Activated T-cell treated with anti-CD3 and anti-CD28 coated beads, Interleukin-2, amount 50 U/mL, for 24 hours (primary cell): Measurements from ENCODE around the gene UBE2E2.

Source experiments
- DNase-seq: peaks from one replicate; pipeline ENCODE4 v3.0.0-alpha.2; 2020
- H3K27ac Mint-ChIP-seq: 2 replicates; pipeline ENCODE4 v1.8.0; 2020; ENCODE audit warnings: mild to moderate bottlenecking, mixed read lengths
- H3K27me3 Mint-ChIP-seq: 2 replicates; pipeline ENCODE4 v1.8.0; 2020; ENCODE audit warnings: mixed read lengths
- H3K36me3 Mint-ChIP-seq: 2 replicates; pipeline ENCODE4 v1.8.0; 2020; ENCODE audit warnings: low read depth, mixed read lengths
- H3K4me1 Mint-ChIP-seq: 2 replicates; pipeline ENCODE4 v1.8.0; 2020; ENCODE audit warnings: low read depth, mixed read lengths
- H3K4me3 Mint-ChIP-seq: 2 replicates; pipeline ENCODE4 v1.8.0; 2020; ENCODE audit warnings: mild to moderate bottlenecking, moderate library complexity, mixed read lengths
- H3K9me3 Mint-ChIP-seq: 2 replicates; pipeline ENCODE4 v1.8.0; 2020; ENCODE audit warnings: mixed read lengths

Gene UBE2E2

GRCh38 chr3:23576379-23576959, 373.3 kb downstream of the UBE2E2 start:
- no peaks in the 10 kb centered on the region for H3K9me3 Mint-ChIP-seq
- H3K27ac Mint-ChIP-seq, result no peak overlapping the region
- no peaks in the 10 kb centered on the region for H3K27me3 Mint-ChIP-seq
- no peaks in the 10 kb centered on the region for H3K4me1 Mint-ChIP-seq
- DNase-seq, result no peak
- no peak overlapping the region for H3K4me3 Mint-ChIP-seq
- H3K36me3 Mint-ChIP-seq, result no peaks in the 10 kb centered on the region

DNA sequence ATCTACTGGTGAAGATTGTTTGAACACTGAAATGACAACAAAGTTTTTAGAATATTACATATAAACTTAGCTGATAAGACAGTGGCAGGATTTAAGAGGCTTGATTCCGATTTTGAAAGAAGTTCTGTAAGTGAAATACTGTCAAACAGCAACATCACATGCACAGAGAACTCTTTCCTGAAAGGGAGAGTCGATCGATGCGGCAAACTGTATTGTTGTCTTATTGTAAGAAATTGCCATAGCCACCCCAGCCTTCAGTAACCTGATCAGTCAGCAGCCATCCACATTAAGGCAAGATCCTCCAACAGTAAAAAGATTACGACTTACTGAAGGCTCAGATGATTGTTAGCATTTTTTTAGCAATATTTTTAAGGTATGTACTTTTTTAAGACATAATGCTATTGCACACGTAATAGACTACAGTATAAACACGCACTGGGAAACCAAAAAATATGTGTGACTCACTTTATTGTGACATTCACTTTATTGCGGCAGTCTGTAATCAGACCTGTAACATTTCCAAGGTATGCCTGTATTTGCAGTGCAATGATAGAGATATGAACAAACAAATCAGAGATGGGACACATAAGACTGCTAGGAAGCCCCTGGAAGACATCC, 377.1 kb downstream of the UBE2E2 start:
- peaks cover 4% of the 10 kb centered on the region for H3K9me3 Mint-ChIP-seq
- no peaks in the 10 kb centered on the region for H3K27me3 Mint-ChIP-seq
- no peak overlapping the region for H3K4me3 Mint-ChIP-seq
- DNase-seq, result no peak
- H3K4me1 Mint-ChIP-seq, result no peaks in the 10 kb centered on the region
- H3K27ac Mint-ChIP-seq, result no peak overlapping the region
- H3K36me3 Mint-ChIP-seq, result no peaks in the 10 kb centered on the region

- no peak overlapping the region for H3K4me3 Mint-ChIP-seq
Measured at GRCh38 chr3:23583980-23584740, 381.0 kb downstream of the UBE2E2 start.

DNA sequence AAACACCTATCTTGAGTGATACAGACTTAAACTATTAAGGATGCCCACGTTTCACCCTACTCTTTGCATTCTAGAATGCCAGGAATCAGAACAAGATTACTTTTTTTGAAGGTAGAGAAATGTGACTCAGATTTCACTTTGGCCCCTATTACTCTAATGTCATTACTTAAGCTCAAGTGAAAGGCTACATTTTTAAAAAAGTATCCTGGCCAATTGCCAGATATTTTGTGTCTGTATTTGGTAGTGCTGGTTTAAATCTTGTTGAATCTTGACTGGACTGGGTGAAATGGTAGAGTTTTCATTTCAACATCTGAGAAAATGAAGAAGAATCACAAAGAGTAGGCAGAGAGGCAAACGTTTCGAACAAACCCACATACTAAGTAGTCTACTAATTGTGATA, 384.4 kb downstream of the UBE2E2 start:
- no peaks in the 10 kb centered on the region for H3K36me3 Mint-ChIP-seq
- DNase-seq, result no peak

More at GRCh38 chr3:23583980-23584740, 381.0 kb downstream of the UBE2E2 start:
- peaks cover 4% of the 10 kb centered on the region for H3K9me3 Mint-ChIP-seq
- no peaks in the 10 kb centered on the region for H3K27me3 Mint-ChIP-seq
- H3K36me3 Mint-ChIP-seq, result no peaks in the 10 kb centered on the region
- no peaks in the 10 kb centered on the region for H3K4me1 Mint-ChIP-seq
- no peak for DNase-seq
- no peak overlapping the region for H3K27ac Mint-ChIP-seq

DNA sequence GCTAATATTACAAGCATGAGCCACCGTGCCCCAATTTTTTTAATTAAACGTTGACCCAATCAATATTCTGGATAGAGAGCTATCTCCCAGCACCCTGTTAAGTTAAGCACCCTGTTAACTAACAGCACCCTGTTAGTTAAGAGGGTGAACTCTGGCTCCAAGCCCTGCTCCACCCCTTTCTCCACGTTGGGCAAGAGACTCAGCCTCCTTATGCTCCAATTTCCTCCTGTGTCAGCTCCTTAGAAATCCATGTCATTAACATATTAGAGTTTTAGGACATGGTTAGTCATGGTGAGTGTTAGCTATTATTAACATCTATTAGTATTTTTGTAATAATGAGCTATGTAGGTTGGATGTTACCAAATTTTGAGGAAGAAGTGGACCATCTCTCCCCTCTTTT, 385.4 kb downstream of the UBE2E2 start:
- H3K27ac Mint-ChIP-seq, result no peak overlapping the region
- no peaks in the 10 kb centered on the region for H3K27me3 Mint-ChIP-seq
- H3K9me3 Mint-ChIP-seq, result peaks cover 4% of the 10 kb centered on the region

More for the DNA sequence above, 384.4 kb downstream of the UBE2E2 start:
- Mint-ChIP-seq H3K4me1 (no peaks in the 10 kb centered on the region), H3K4me3 (no peak overlapping the region), H3K9me3 (peaks cover 4% of the 10 kb centered on the region), H3K27me3 (no peaks in the 10 kb centered on the region), H3K27ac (no peak overlapping the region)

GRCh38 chr3:23589602-23590001, 386.5 kb downstream of the UBE2E2 start:
- Mint-ChIP-seq H3K4me3 (no peak overlapping the region), H3K36me3 (no peaks in the 10 kb centered on the region), H3K9me3 (no peaks in the 10 kb centered on the region), H3K27me3 (no peaks in the 10 kb centered on the region), H3K27ac (no peak overlapping the region), H3K4me1 (no peaks in the 10 kb centered on the region)
- DNase-seq, result no peak

More for the DNA sequence above, 385.4 kb downstream of the UBE2E2 start:
- no peak for DNase-seq
- H3K4me1 Mint-ChIP-seq, result no peaks in the 10 kb centered on the region
- no peaks in the 10 kb centered on the region for H3K36me3 Mint-ChIP-seq
- no peak overlapping the region for H3K4me3 Mint-ChIP-seq

DNA sequence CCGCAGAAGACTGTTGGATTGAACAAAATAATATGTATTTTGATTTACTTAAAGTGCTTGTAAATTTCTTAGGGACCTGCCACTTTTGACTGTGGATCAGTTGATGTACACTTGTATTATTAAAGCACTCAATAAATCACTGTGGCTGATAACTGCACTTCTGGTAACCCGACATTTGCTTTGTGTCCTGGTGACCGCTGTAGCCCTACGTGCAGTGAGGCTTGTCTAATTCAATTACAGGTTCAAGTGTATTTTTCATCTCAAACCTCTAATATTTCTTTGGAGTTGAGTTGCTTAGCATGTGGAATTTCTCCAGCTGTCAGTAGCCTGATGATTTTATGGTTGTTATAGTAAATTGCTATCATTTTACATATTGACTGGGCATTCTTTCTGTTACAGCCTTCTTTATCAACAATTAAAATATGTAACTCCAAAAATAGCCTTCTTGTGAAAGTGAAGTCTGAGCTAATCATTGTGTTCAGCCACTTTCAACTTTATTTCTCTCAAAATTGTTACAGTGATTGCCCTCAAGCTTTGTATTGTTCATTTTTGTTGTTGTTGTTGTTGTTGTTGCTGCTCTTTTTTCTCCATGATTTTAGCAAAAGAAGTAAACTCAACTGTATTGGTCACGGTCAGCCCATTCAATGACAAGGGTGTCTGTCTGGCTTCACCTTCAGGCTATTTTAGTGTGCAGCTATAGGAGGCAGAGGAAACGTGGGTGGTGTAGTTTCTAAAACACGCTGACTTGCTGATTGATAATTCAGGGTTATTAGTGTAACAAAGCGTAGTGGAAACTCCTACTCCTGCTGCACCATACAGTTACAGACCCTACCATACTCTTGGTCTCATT, 387.5 kb downstream of the UBE2E2 start:
- Mint-ChIP-seq H3K4me3 (no peak overlapping the region), H3K4me1 (no peaks in the 10 kb centered on the region), H3K27ac (no peak overlapping the region), H3K36me3 (no peaks in the 10 kb centered on the region), H3K9me3 (no peaks in the 10 kb centered on the region), H3K27me3 (no peaks in the 10 kb centered on the region)
- no peak for DNase-seq

DNA sequence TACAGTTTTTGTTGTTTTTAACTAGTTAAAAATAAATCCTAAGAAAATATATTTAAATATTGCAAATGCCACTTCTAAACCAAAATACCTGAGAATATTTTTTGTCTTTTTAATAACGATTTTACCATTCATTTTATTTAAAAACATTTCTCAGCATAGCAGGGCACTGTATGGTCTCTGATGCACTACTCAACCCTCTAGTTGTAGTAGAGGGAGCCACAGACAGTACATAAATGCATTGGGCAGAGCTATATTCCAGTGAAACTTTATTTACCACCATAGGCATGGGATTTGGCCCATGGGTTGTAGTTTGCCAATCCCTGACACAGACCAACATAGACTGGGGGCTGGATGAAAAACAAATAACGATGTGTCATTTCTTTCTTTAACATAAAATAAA, 388.2 kb downstream of the UBE2E2 start:
- Mint-ChIP-seq H3K4me3 (no peak overlapping the region), H3K36me3 (no peaks in the 10 kb centered on the region), H3K9me3 (no peaks in the 10 kb centered on the region), H3K4me1 (no peaks in the 10 kb centered on the region), H3K27me3 (no peaks in the 10 kb centered on the region), H3K27ac (no peak overlapping the region)
- no peak for DNase-seq

GRCh38 chr3:23592961-23593931, 390.1 kb downstream of the UBE2E2 start:
- no peaks in the 10 kb centered on the region for H3K4me1 Mint-ChIP-seq
- no peaks in the 10 kb centered on the region for H3K27me3 Mint-ChIP-seq
- no peaks in the 10 kb centered on the region for H3K36me3 Mint-ChIP-seq
- no peak for DNase-seq
- no peaks in the 10 kb centered on the region for H3K9me3 Mint-ChIP-seq
- no peak overlapping the region for H3K27ac Mint-ChIP-seq
- no peak overlapping the region for H3K4me3 Mint-ChIP-seq

- no peak overlapping the region for H3K27ac Mint-ChIP-seq
Measured at GRCh38 chr3:23594066-23594465, 390.9 kb downstream of the UBE2E2 start.

DNA sequence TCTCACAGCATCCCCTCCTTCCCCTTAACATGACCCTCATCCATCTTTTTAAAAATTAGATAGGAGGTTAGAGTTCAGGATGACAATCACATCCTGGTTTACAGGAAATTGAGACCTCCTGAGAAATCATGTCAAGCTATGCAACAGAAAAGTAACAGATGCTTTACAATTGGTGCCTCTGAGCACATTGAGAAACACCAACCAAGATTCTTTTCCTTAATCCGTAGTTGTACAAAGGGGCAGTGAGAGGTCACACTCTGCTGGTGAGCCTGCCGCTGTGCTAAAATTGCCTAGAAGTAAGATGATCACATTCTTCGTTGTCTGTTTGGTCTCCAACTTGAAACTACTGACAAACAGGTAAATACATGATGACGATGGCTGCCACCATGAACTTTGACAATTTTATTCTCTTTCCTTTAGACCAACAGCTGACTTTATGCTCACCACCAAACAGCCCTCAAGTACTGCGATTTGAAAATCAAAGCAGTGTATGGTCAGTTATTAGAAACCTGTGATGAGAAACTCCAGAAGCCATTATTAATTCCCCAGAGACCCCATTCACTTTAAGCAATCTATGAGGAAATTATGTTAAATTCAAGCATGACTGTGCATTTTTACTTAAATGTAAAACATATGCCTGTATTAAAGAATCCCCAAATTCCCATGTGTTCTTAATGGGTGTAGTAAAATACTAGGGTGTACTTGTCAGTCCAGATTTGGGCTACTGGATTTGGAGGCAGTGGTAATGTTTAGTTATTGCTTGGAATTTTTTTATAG, 392.0 kb downstream of the UBE2E2 start:
- no peaks in the 10 kb centered on the region for H3K9me3 Mint-ChIP-seq
- no peaks in the 10 kb centered on the region for H3K4me1 Mint-ChIP-seq
- H3K27ac Mint-ChIP-seq, result no peak overlapping the region
- no peaks in the 10 kb centered on the region for H3K27me3 Mint-ChIP-seq
- H3K36me3 Mint-ChIP-seq, result no peaks in the 10 kb centered on the region
- no peak for DNase-seq
- no peak overlapping the region for H3K4me3 Mint-ChIP-seq

More at GRCh38 chr3:23594066-23594465, 390.9 kb downstream of the UBE2E2 start:
- H3K36me3 Mint-ChIP-seq, result no peaks in the 10 kb centered on the region
- DNase-seq, result no peak
- no peaks in the 10 kb centered on the region for H3K9me3 Mint-ChIP-seq
- no peaks in the 10 kb centered on the region for H3K27me3 Mint-ChIP-seq
- no peak overlapping the region for H3K4me3 Mint-ChIP-seq
- H3K4me1 Mint-ChIP-seq, result no peaks in the 10 kb centered on the region

DNA sequence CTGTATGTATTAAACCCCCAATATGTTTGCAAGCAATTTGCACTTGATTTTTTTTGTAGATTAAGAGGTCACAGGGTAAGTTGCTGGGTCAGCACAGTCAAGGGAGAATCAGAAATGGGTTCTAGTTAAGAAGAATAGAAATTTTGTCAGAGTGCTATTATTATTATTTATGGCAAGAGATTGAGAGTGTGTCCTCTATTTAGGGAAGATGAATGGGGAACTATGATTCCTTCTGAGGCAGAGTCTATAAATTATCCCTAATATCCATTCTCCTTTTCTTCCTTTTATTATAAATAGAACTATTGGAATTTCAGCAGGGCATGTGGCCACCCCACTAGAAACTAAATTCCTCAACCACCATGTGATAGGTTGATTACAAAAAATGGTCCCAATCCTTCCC, 392.7 kb downstream of the UBE2E2 start:
- H3K4me3 Mint-ChIP-seq, result no peak overlapping the region

More for the DNA sequence above, 392.7 kb downstream of the UBE2E2 start:
- H3K4me1 Mint-ChIP-seq, result no peaks in the 10 kb centered on the region
- no peak overlapping the region for H3K27ac Mint-ChIP-seq
- no peaks in the 10 kb centered on the region for H3K36me3 Mint-ChIP-seq
- H3K9me3 Mint-ChIP-seq, result no peaks in the 10 kb centered on the region
- H3K27me3 Mint-ChIP-seq, result no peaks in the 10 kb centered on the region
- no peak for DNase-seq
